GM23338 (cell line): ENCODE data around the gene CNBD2.

ENCODE experiments used
- CREB1 ChIP-seq: fragments of 250-450 bp; sonication (Bioruptor Pico); IDR thresholded peaks from 2 replicates; pipeline ENCODE4 v1.5.0; 2020; ENCODE audit warnings: low read depth, mild to moderate bottlenecking, moderate library complexity
- ZNF331 ChIP-seq: fragments of 250-450 bp; sonication (Bioruptor Pico); IDR thresholded peaks from 2 replicates; pipeline ENCODE4 v1.5.0; 2020; ENCODE audit warnings: low read depth, mild to moderate bottlenecking, moderate library complexity
- TF ChIP-seq, protein P1 (sequence below), 2 experiments: fragments of 200-600 bp in 1 of 2; sonication (generic) in 1 of 2; conservative IDR thresholded peaks; 2 replicates each; pipeline versions ENCODE4 v1.5.1 to v1.6.1; 2016 to 2017; ENCODE audit warnings: antibody characterized with exemption in 2 of 2, low read depth in 2 of 2, mild to moderate bottlenecking in 2 of 2, moderate library complexity in 1 of 2
- TF ChIP-seq, protein P2 (sequence below): IDR thresholded peaks from one replicate; pipeline ENCODE4 v1.6.1; 2018; ENCODE audit warnings: antibody characterized with exemption; ENCODE audit not compliant: unreplicated experiment

- no peak for TF ChIP-seq CREB1 (CRISPR knock-in tag)
- TF ChIP-seq, protein P1, sequence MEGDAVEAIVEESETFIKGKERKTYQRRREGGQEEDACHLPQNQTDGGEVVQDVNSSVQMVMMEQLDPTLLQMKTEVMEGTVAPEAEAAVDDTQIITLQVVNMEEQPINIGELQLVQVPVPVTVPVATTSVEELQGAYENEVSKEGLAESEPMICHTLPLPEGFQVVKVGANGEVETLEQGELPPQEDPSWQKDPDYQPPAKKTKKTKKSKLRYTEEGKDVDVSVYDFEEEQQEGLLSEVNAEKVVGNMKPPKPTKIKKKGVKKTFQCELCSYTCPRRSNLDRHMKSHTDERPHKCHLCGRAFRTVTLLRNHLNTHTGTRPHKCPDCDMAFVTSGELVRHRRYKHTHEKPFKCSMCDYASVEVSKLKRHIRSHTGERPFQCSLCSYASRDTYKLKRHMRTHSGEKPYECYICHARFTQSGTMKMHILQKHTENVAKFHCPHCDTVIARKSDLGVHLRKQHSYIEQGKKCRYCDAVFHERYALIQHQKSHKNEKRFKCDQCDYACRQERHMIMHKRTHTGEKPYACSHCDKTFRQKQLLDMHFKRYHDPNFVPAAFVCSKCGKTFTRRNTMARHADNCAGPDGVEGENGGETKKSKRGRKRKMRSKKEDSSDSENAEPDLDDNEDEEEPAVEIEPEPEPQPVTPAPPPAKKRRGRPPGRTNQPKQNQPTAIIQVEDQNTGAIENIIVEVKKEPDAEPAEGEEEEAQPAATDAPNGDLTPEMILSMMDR (conservative IDR thresholded peaks at IDR 0.05; ENCODE audit: low read depth in 2 of 2): peak; percentile 76 to 86
- TF ChIP-seq, protein P2, sequence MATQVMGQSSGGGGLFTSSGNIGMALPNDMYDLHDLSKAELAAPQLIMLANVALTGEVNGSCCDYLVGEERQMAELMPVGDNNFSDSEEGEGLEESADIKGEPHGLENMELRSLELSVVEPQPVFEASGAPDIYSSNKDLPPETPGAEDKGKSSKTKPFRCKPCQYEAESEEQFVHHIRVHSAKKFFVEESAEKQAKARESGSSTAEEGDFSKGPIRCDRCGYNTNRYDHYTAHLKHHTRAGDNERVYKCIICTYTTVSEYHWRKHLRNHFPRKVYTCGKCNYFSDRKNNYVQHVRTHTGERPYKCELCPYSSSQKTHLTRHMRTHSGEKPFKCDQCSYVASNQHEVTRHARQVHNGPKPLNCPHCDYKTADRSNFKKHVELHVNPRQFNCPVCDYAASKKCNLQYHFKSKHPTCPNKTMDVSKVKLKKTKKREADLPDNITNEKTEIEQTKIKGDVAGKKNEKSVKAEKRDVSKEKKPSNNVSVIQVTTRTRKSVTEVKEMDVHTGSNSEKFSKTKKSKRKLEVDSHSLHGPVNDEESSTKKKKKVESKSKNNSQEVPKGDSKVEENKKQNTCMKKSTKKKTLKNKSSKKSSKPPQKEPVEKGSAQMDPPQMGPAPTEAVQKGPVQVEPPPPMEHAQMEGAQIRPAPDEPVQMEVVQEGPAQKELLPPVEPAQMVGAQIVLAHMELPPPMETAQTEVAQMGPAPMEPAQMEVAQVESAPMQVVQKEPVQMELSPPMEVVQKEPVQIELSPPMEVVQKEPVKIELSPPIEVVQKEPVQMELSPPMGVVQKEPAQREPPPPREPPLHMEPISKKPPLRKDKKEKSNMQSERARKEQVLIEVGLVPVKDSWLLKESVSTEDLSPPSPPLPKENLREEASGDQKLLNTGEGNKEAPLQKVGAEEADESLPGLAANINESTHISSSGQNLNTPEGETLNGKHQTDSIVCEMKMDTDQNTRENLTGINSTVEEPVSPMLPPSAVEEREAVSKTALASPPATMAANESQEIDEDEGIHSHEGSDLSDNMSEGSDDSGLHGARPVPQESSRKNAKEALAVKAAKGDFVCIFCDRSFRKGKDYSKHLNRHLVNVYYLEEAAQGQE: no peak
- no peak for TF ChIP-seq ZNF331 (CRISPR knock-in tag)
Measured at GRCh38 chr20:35992713-35993335, 24.4 kb downstream of the CNBD2 start.
